ENCODE data around the gene ASCL5. TPM values are rescaled to one million over a fixed set of nuclear protein-coding genes. Genes with fewer than 3 reads are reported as not detected.

Gene ASCL5
- total RNA-seq, 1 donor from 2014 or later: under 0.01 TPM

GRCh38 chr1:201065686-201066085, 61.3 kb downstream of the ASCL5 start:
- FAIRE-seq (no peak), DNase-seq (ENCODE audit: low read depth) (no peak)
- no peak for TF ChIP-seq CTCF (IDR thresholded peaks at IDR 0.05; ENCODE audit: insufficient read depth, low read length, severe bottlenecking)
- Histone ChIP-seq H3K4me3 (ENCODE audit: low read depth, low read length) (no peak overlapping the region), H3K27me3 (ENCODE audit: control insufficient read depth, insufficient read depth, low read length) (peaks cover 6% of the 10 kb centered on the region), H3K36me3 (ENCODE audit: control insufficient read depth, insufficient read depth, low read length) (no peaks in the 10 kb centered on the region)

- H3K27me3 ChIP-seq (ENCODE audit: control insufficient read depth, insufficient read depth, low read length): peaks cover 3% of the 10 kb centered on the region
- no peak for TF ChIP-seq CTCF (IDR thresholded peaks at IDR 0.05; ENCODE audit: insufficient read depth, low read length, severe bottlenecking)
- no peak for FAIRE-seq
Observed at GRCh38 chr1:201064806-201065205, 62.2 kb downstream of the ASCL5 start.

More at GRCh38 chr1:201064806-201065205, 62.2 kb downstream of the ASCL5 start:
- Histone ChIP-seq H3K36me3 (ENCODE audit: control insufficient read depth, insufficient read depth, low read length) (no peaks in the 10 kb centered on the region), H3K4me3 (ENCODE audit: low read depth, low read length) (no peak overlapping the region)
- DNase-seq (ENCODE audit: low read depth): no peak

Other genes starting within 250 kb of the ASCL5 start
- gene INAVA, start 232.3 kb downstream of the ASCL5 start, total RNA-seq: 28.7 and 39.7 TPM in 2 replicates
- gene KIF21B, start 103.5 kb downstream of the ASCL5 start, total RNA-seq: 4.2 and 5.6 TPM in 2 replicates
- not detected in 2 replicates for gene CACNA1S, start 14.8 kb downstream of the ASCL5 start, total RNA-seq
- 66.9 and 104 TPM in 2 replicates for gene TMEM9, start 27.3 kb upstream of the ASCL5 start, total RNA-seq
- under 0.01 and 0.26 TPM in 2 replicates for gene IGFN1, start 63.6 kb upstream of the ASCL5 start, total RNA-seq
- 117 and 337 TPM in 2 replicates for gene PKP1, start 156.3 kb upstream of the ASCL5 start, total RNA-seq

Measured in bronchial epithelial cell (primary cell).